ENCODE results near the gene TAMALIN.

Gene TAMALIN

DNA sequence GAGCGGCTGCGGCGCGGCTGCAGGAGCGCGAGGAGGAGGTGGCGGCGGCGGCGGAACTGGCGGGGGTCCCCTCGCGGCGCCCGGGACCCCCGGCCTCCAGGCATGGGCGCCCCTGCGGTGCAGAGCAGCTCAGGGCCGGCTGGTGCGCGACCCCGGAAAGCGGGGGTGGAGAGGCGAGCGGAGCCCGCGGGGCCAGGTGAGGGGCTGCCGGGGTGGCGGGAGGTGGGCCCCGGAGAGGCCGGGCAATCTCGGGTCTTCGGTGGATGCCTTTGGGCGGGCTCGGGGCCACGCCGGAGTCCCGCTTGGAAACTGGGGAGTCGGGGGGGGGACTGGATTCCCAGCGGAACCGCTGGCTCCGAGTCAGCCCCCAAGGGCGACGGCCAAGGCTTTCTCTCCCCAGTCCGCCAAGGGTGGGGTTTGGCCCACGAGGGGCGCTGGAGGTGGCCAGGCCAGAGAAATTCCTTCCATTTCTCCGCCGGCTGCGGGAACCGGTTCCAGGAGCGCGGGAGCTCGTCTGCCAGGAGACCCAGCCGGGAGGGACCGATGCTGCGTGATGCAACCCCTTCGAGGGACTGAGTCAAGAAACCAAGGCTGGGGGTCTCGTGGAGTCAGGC, 30.6 kb downstream of the TAMALIN start:
- DNase-seq, result no peak

DNA sequence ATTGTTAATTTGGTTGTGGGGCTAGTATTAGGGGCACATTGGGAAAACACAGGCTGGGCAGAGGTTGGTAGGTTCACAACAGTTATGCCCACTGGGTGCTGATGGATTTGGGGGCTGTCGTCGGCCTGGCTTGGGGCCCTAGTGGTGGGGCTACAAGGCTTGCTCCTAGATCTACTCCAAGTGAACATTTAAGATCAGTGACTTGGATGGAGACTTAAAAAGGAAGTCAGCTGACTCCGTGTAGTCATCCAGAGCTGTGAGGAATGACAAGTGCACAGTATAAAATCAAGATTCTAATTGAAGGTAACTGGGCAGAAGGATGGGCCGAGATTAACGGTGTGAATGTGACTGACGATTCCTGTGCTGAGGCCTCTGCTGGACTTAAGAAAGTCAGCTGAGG, 31.7 kb downstream of the TAMALIN start:
- no peak for DNase-seq

GRCh38 chr12:52041035-52041434, 34.3 kb downstream of the TAMALIN start:
- DNase-seq, result no peak

DNA sequence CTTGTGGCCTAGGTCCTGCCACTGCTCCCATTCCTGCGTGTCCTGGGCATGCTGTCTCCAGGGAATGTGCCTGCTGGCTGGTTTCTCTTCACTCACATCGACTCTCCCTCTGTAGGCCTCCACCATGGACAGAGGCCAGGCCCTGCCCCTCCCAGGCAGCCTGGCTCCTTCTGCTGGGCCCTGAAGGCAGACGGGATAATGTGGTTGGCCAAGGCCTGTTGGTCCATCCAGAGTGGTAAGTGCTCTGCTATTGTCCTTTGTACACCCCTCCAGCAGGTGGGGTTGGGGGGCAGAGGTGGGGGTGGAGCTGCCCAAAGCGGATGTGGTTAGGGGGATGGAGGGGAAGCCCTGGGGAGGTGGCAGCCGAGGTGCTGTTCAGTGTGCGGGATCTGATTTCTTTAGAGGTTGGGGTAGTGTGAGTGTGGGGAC, 35.0 kb downstream of the TAMALIN start:
- DNase-seq, result peak in 3 of 5 experiments; percentile 31 to 52 (median 37)

DNA sequence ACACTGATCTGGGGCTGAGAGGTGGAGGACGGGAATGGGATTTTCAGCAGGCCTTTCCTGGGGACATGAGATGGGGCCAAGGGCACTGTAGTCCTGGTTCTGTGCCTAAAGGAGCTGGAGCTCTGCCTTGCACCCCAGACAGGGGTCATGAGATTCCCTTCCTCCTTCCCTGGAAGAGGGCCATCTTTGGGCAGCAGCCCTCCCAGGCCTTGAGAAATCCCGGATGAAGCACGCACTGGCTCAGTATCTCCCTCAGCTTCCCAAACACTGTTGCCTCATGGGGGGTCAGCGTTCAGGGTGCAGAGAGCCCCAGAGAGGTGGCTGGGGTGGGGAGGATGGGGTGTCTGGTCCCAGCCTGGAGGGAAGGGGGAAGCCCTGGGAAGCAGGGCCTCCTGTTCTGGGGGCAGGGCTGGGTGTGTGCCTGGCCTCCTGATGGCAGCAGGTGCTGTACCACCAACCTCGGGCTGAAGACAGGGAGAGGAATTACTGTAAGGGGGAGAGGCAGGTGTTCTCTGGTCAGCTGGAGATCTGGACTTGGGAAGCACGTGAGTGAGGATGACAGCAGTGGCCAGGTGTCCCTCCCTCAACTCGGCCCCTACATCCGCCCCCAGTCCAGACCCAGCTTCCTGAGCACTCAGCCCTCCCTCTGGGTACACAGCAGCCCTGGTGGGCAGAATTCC, 36.1 kb downstream of the TAMALIN start:
- DNase-seq, result no peak

- DNase-seq, result no peak
These were observed 36.9 kb downstream of the TAMALIN start for GRCh38 chr12:52043386-52044212.

DNA sequence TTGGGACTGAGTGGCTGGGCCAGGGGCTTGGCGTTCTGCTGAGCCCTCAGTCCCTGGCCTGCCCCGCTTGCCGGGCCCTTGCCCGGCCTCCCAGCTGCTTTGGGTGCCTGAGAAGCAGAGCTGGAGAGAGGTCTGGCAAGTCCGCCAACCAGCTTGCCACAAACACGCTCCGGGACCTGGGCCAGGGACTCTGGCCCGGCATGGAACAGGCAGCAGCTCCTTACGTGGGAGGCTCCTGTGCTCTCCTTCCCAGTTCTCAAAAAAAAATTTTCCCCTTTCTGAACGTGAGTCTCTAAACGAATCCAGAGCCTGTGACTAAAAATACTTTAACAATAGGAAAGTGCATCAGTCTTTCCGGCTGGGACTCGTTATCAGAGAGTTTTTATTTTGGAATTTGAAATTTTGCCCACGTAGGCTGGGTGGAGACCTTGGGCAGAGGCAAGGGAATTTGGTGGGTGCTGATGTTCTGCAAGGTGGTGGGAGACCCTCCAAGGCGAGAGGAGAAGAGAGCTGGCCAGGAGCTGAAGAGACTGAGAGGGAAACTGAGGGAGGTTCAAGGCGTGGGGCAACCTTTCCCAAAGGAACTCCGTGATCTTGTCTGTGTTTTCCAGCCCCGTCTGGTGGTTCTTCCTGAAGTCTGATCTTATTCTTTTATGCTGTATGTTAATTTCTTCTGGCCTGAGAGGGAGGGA, 37.7 kb downstream of the TAMALIN start:
- no peak for DNase-seq

DNA sequence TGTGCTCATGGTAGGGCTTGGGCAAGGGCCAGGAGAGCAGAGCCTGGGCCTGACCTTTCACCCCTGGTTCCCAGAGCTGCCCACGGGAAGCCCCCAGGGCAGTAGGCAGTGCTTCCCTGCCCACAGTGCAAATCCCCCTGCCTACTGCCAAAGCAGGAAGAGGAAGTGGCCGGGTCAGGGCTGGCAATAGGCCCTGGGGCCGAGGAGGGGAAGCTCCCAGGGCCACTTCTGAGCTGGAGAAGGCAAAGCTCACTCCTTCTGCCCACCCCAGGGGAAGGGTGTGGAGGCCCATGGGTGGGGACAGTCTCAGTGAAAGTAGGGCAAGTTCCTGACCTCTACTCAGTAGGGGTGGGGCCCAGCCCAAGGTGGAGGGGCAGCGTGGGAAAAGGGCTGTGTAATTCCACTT, 39.1 kb downstream of the TAMALIN start:
- DNase-seq, result no peak

GRCh38 chr12:52046859-52047258, 40.1 kb downstream of the TAMALIN start:
- DNase-seq, result no peak

DNA sequence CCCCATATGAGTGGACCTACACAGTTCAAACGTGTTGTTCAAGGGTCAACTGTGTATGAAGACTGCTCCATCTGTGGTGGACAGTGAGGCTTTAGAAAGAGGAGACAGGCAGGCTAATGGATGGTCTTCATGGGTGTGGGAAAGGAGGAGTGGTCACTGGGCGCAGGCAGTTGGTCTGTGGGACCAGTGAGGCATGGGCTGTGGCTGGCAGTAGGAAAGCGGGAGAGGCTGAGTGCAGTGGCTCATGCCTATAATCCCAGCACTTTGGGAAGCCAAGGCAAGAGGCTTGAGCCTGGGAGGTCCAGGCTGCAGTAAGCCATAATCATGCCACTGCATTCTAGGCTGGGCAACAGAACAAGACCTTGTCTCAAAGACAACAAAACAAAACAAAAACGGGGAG, 42.5 kb downstream of the TAMALIN start:
- no peak for DNase-seq

GRCh38 chr12:52049688-52050087, 42.9 kb downstream of the TAMALIN start:
- no peak for DNase-seq

DNA sequence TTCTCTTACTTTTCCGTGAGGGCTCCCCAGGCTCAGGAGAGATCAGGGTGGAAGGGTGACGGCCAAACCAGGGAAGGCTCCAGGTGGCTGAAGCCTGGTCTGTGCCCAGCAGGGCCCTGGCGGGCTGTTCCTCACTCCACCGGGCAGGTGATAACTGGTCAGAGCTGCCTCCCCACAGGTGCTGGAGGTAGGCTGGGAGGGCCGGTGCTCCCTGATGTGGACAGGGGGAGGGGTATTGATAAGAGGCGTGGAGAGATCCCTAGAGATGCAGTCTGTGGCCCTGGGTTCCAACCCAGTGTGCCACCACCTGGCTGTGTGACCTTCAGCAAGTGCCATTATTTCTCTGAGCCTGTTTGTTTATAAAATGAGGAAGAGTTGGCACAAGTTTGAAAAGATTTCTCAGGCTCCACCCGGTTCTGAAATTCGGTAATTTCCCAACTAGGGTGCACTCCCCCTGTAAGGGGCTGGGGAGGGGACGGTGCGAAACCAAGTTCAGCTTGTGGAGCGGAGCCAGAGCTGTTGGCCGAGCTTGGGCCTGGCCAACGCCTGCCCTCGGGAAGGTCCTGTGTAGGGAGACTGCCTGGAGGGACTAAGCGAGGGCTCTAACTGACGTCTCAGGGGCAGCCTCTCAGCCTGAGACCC, 43.5 kb downstream of the TAMALIN start:
- peak in 1 of 5 experiments; percentile 16 for DNase-seq

GRCh38 chr12:52050758-52051541, 44.2 kb downstream of the TAMALIN start, which contains the start of gene NR4A1:
Gene NR4A1, plus strand, starts transcription at chr12:52051442. Its CDS starts 2,887 bp downstream, at chr12:52054329.
- DNase-seq, result peak; percentile 97 to 100 (median 99)

GRCh38 chr12:52052468-52053186, 45.9 kb downstream of the TAMALIN start:
- peak in 3 of 5 experiments; percentile 29 to 36 (median 34) for DNase-seq

DNA sequence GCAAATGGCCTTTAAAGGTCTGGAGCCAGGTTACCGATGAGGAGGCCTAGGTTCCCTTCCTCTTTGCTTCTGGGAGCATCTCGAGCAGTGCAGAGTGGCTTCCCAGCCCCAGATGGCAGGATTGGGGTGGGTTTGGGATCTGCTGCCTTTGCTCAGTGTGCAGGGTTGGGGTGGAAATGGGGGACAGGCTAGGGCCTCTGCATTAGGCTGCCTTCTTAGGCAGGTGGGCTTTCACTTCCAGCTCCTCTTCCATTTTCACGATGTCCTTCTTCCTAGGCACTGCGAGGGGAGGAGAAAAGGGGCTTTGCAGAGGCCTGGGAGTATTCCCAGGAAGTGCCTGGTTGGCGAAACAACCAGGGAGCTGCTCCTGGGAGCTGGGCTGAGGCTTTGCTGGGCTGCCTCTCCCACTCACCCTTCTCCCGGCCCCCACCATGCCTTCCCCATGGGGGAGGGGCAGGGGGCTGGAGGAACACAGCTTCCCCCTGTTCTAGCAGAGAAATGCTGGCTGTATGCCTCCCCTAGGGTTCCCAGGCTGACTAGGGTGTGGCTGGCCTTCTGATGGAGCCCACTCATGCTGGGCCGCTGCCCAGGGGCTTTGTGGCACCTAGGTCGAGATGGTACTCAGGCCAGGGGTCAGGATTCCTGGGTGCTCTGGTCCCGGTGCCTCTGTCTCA, 46.9 kb downstream of the TAMALIN start:
- DNase-seq, result no peak

- no peak for DNase-seq
These were observed 47.6 kb downstream of the TAMALIN start for GRCh38 chr12:52054231-52054832.

GRCh38 chr12:52054833-52055730, 48.3 kb downstream of the TAMALIN start:
- no peak for DNase-seq

All from T-helper 2 cell (primary cell).